IMR-90 (cell line): ENCODE measurements around the gene LONP1. TPM values are rescaled to one million over a fixed set of nuclear protein-coding genes. Genes with fewer than 3 reads are reported as not detected.

Source experiments
- ATAC-seq: fragments of 200-7000 bp; cut with Tn5 transposase; 2 replicates; pipeline ENCODE4 v1.9.1; 2020; ENCODE audit warnings: low read depth, mild to moderate bottlenecking, moderate library complexity
- BruUV-seq: library from RNA; stranded (reverse); fragments of 400-500 nt; replicated peaks from 2 replicates; lab custom pipeline; 2021; lab: Mats Ljungman, UMichigan
- CTCF ChIA-PET: fragments of 300-600 bp; formaldehyde crosslinking; extraction: SDS; loops from one replicate; lab custom pipeline; 2021; ENCODE audit warnings: antibody characterized with exemption; lab: Yijun Ruan, JAX
- POLR2A ChIA-PET: fragments of 300-600 bp; sonication (Branson Sonifier 250); formaldehyde crosslinking; loops from one replicate; lab custom pipeline; 2022; ENCODE audit warnings: antibody characterized with exemption; ENCODE audit not compliant: unreplicated experiment; lab: Charles Lee
- DNase-seq: peaks from one replicate; pipeline ENCODE4 v3.0.0; 2013
- H2AFZ ChIP-seq: replicated peaks from 2 replicates; pipeline ENCODE3; 2013; ENCODE audit warnings: low read length, mild to moderate bottlenecking; ENCODE audit not compliant: poor library complexity
- H2AK5ac ChIP-seq: 2 replicates; pipeline ENCODE4 v1.6.1; 2013; ENCODE audit warnings: low read depth, low read length, inconsistent platforms
- H2AK9ac ChIP-seq: replicated peaks from 2 replicates; pipeline ENCODE3; 2013; ENCODE audit warnings: mild to moderate bottlenecking, low read depth, low read length, moderate library complexity; ENCODE audit not compliant: poor library complexity
- H2BK120ac ChIP-seq: 2 replicates; pipeline ENCODE4 v1.6.1; 2013; ENCODE audit warnings: low read depth, low read length, inconsistent platforms
- H2BK15ac ChIP-seq: 3 replicates; pipeline ENCODE4 v1.6.1; 2013; ENCODE audit warnings: low read depth, low read length, inconsistent platforms
- H2BK20ac ChIP-seq: 2 replicates; pipeline ENCODE4 v1.6.1; 2013; ENCODE audit warnings: low read depth, mild to moderate bottlenecking, inconsistent platforms, low read length, moderate library complexity
- H2BK5ac ChIP-seq: 2 replicates; pipeline ENCODE4 v1.6.1; 2013; ENCODE audit warnings: mild to moderate bottlenecking, low read depth, low read length, inconsistent platforms; ENCODE audit not compliant: poor library complexity, severe bottlenecking
- H3K14ac ChIP-seq: replicated peaks from 2 replicates; pipeline ENCODE4 v1.6.1; 2013; ENCODE audit warnings: low read depth, low read length, inconsistent platforms
- H3K18ac ChIP-seq: 2 replicates; pipeline ENCODE4 v1.6.1; 2013; ENCODE audit warnings: low read depth, low read length, control low read depth
- H3K23ac ChIP-seq: 2 replicates; pipeline ENCODE4 v1.6.1; 2013; ENCODE audit warnings: low read depth, low read length, inconsistent platforms
- H3K27ac ChIP-seq: 2 replicates; pipeline ENCODE4 v1.5.1; 2013; ENCODE audit warnings: mild to moderate bottlenecking, control low read depth, low read length; ENCODE audit not compliant: insufficient read depth
- H3K27me3 ChIP-seq: 2 replicates; pipeline ENCODE4 v1.6.1; 2013; ENCODE audit warnings: low read length; ENCODE audit not compliant: control insufficient read depth, insufficient read depth
- H3K36me3 ChIP-seq: 2 replicates; pipeline ENCODE4 v1.6.1; 2013; ENCODE audit warnings: low read length, mixed read lengths; ENCODE audit not compliant: control insufficient read depth, insufficient read depth
- H3K4ac ChIP-seq: 2 replicates; pipeline ENCODE4 v1.6.1; 2013; ENCODE audit warnings: low read depth, low read length, inconsistent platforms
- H3K4me1 ChIP-seq: 2 replicates; pipeline ENCODE4 v1.6.1; 2013; ENCODE audit warnings: low read length, mixed read lengths; ENCODE audit not compliant: control insufficient read depth, insufficient read depth
- H3K4me2 ChIP-seq: 2 replicates; pipeline ENCODE4 v1.6.1; 2013; ENCODE audit warnings: low read depth, mild to moderate bottlenecking, control low read depth, low read length, moderate library complexity
- H3K4me3 ChIP-seq: 2 replicates; pipeline ENCODE4 v1.5.1; 2013; ENCODE audit warnings: low read depth, mild to moderate bottlenecking, control low read depth, low read length, moderate library complexity; ENCODE audit not compliant: insufficient read depth
- H3K56ac ChIP-seq: 2 replicates; pipeline ENCODE4 v1.6.1; 2013; ENCODE audit warnings: low read length, inconsistent platforms; ENCODE audit not compliant: insufficient read depth; ENCODE audit errors: extremely low read depth
- H3K79me1 ChIP-seq, 2 experiments: 2 replicates each; pipeline ENCODE4 v1.6.1; 2013; ENCODE audit warnings: low read length in 2 of 2, inconsistent platforms in 1 of 2, low read depth in 1 of 2
- H3K9ac ChIP-seq: 2 replicates; pipeline ENCODE4 v1.6.1; 2013; ENCODE audit warnings: low read depth, low read length, control low read depth
- H3K9me1 ChIP-seq: 2 replicates; pipeline ENCODE4 v1.6.1; 2013; ENCODE audit warnings: low read length, inconsistent platforms; ENCODE audit not compliant: insufficient read depth
- H3K9me3 ChIP-seq: 2 replicates; pipeline ENCODE4 v1.6.1; 2013; ENCODE audit warnings: low read length; ENCODE audit not compliant: control insufficient read depth, insufficient read depth
- H4K20me1 ChIP-seq: 2 replicates; pipeline ENCODE4 v1.6.1; 2013; ENCODE audit warnings: low read length, inconsistent platforms; ENCODE audit not compliant: insufficient read depth
- H4K5ac ChIP-seq: 2 replicates; pipeline ENCODE4 v1.6.1; 2013; ENCODE audit warnings: mild to moderate bottlenecking, low read depth, low read length, control low read depth
- H4K8ac ChIP-seq, 2 experiments: 2 replicates each; pipeline ENCODE4 v1.6.1; 2013; ENCODE audit warnings: low read depth in 2 of 2, low read length in 2 of 2, control low read depth in 1 of 2, inconsistent platforms in 1 of 2
- H4K91ac ChIP-seq: 2 replicates; pipeline ENCODE4 v1.6.1; 2013; ENCODE audit warnings: low read depth, low read length, inconsistent platforms; ENCODE audit not compliant: insufficient read depth
- CTCF ChIP-seq: conservative IDR thresholded peaks from 2 replicates; pipeline ENCODE4 v1.5.1; 2012; ENCODE audit warnings: mild to moderate bottlenecking, low read depth, low read length, improper control_type of control experiment
- ELK1 ChIP-seq: fragments of 150-350 bp; IDR thresholded peaks from 2 replicates; pipeline ENCODE4 v1.6.1; 2016; ENCODE audit warnings: low read depth, mild to moderate bottlenecking, low read length, moderate library complexity, borderline replicate concordance
- NFE2L2 ChIP-seq: fragments of 150-350 bp; IDR thresholded peaks from 2 replicates; pipeline ENCODE4 v1.6.1; 2016; ENCODE audit warnings: low read depth, mild to moderate bottlenecking, low read length
- WGBS, 2 experiments: methylation state at CpG; one replicate each; pipeline versions ENCODE4 v1.1.5 to v1.1.7; 2013; ENCODE audit warnings: missing lambda C conversion rate in 2 of 2; ENCODE audit not compliant: insufficient read length in 1 of 2; ENCODE audit errors: extremely low coverage in 2 of 2; 5-methylcytosine and 5-hydroxymethylcytosine counted together
- dilution Hi-C: fragments of 300-500 bp; cut with HindIII; formaldehyde crosslinking; loops from one replicate; pipeline ENCODE4 v1.14.3; 2018; ENCODE audit warnings: low sequenced_read_pairs; ENCODE audit not compliant: unreplicated experiment
- in situ Hi-C: fragments of 300-500 bp; cut with MboI; formaldehyde crosslinking; loops from 3 replicates; pipeline ENCODE4 v1.14.3; 2019; ENCODE audit warnings: low sequenced_read_pairs, inconsistent platforms, mixed read lengths
- intact Hi-C: fragments of 100-400 bp; cut with micrococcal nuclease; formaldehyde crosslinking; loops from 2 replicates; pipeline ENCODE4 v1.10.0; 2022
- polyA plus RNA-seq, 3 experiments: library from polyadenylated mRNA; depleted of rRNA; stranded (reverse); fragments of >200 nt; gene quantifications; 2 replicates each; pipeline ENCODE4 v1.2.3, GENCODE V29; 2012; ENCODE audit warnings: low replicate concordance in 1 of 3
- total RNA-seq: library from RNA; depleted of rRNA; stranded (reverse); fragments of >200 nt; gene quantifications from 2 replicates; pipeline ENCODE4 v1.2.3, GENCODE V29; 2012

LONP1 gene
- total and polyA plus RNA-seq, 2 of the 4 experiments (the other 2 are of a cell fraction), result 64.2 to 93.2 TPM

GRCh38 chr19:5684694-5685430, 35.1 kb downstream of the LONP1 start:
- no peak overlapping the region for H3K27ac ChIP-seq
- dilution Hi-C loops, result no loop called here
- no peak for ATAC-seq
- no peak overlapping the region for H2BK15ac ChIP-seq
- no peaks in the 10 kb centered on the region for H3K36me3 ChIP-seq
- no peaks in the 10 kb centered on the region for H3K9me3 ChIP-seq
- H3K14ac ChIP-seq, result no peak overlapping the region
- H2BK20ac ChIP-seq, result no peak overlapping the region
- POLR2A ChIA-PET, result no interaction called here
- no peak overlapping the region for H2BK5ac ChIP-seq
- no peak overlapping the region for H3K4me2 ChIP-seq
- no peak overlapping the region for H3K18ac ChIP-seq
- no peak overlapping the region for H2AK5ac ChIP-seq
- H3K79me1 ChIP-seq, result peaks cover 7 to 9% of the 10 kb centered on the region in 2 experiments; a peak in 3 of 4 replicates
- no peak overlapping the region for H3K4me3 ChIP-seq
- in situ Hi-C loops, result no loop called here
- H3K23ac ChIP-seq, result no peak overlapping the region
- WGBS, 2 experiments, result 87% methylated on average over 8 of the region's 22 CpGs; no CpG with 5 or more reads in 1 of the 2 experiments
- H2AFZ ChIP-seq, result no peak overlapping the region
- H4K91ac ChIP-seq, result no peak overlapping the region
- peaks cover 3% of the 10 kb centered on the region; the same call in 1 of the 2 replicates for H3K9me1 ChIP-seq
- no peak overlapping the region for H2BK120ac ChIP-seq
- TF ChIP-seq NFE2L2, result no peak
- no peak for TF ChIP-seq CTCF
- no peak for TF ChIP-seq ELK1
- DNase-seq, result no peak
- BruUV-seq, result no TSS peak
- CTCF ChIA-PET, result no interaction called here
- peaks cover 3% of the 10 kb centered on the region; the same call in 1 of the 2 replicates for H3K4me1 ChIP-seq
- no peak overlapping the region for H3K56ac ChIP-seq
- H2AK9ac ChIP-seq, result no peak overlapping the region
- H4K5ac ChIP-seq, result no peak overlapping the region
- H3K27me3 ChIP-seq, result no peaks in the 10 kb centered on the region
- H3K4ac ChIP-seq, result no peak overlapping the region
- no peak overlapping the region for H3K9ac ChIP-seq
- H4K20me1 ChIP-seq, result no peaks in the 10 kb centered on the region; the same call in 1 of the 2 replicates
- H4K8ac ChIP-seq, result no peak overlapping the region
- intact Hi-C loops, result no loop called here
